Neutrophil (primary cell): ENCODE results near the gene NTM.

Source experiments
- H3K27ac ChIP-seq: fragments of 200-600 bp; sonication (generic); 2 replicates; pipeline ENCODE4 v1.5.1; 2016; ENCODE audit warnings: mild to moderate bottlenecking, moderate library complexity
- H3K27me3 ChIP-seq: fragments of 200-600 bp; sonication (generic); 2 replicates; pipeline ENCODE4 v1.6.0; 2016; ENCODE audit warnings: mild to moderate bottlenecking
- H3K36me3 ChIP-seq: fragments of 200-600 bp; sonication (generic); 2 replicates; pipeline ENCODE4 v1.5.1; 2017
- H3K4me1 ChIP-seq, 2 experiments: fragments of 200-600 bp in 1 of 2; sonication (generic) in 1 of 2; 1 replicate in 1 of 2; 2 replicates in 1 of 2; pipeline versions ENCODE4 v1.5.1 to v1.6.1; 2013 to 2016; ENCODE audit warnings: low read depth in 1 of 2, low read length in 1 of 2, mild to moderate bottlenecking in 1 of 2, moderate library complexity in 1 of 2; ENCODE audit not compliant: control insufficient read depth in 1 of 2, insufficient read depth in 1 of 2
- H3K4me3 ChIP-seq, 2 experiments: fragments of 200-600 bp in 1 of 2; sonication (generic) in 1 of 2; 1 replicate in 1 of 2; 2 replicates in 1 of 2; pipeline ENCODE4 v1.5.1; 2013 to 2016; ENCODE audit warnings: low read depth in 1 of 2, low read length in 1 of 2, mild to moderate bottlenecking in 1 of 2, moderate library complexity in 1 of 2
- H3K9me3 ChIP-seq: fragments of 200-600 bp; sonication (generic); 2 replicates; pipeline ENCODE4 v1.5.1; 2016
- CTCF ChIP-seq: fragments of 200-600 bp; sonication (generic); IDR thresholded peaks from 2 replicates; pipeline ENCODE4 v1.5.1; 2016; ENCODE audit warnings: antibody characterized with exemption

The NTM gene

GRCh38 chr11:131916638-131917037 is 546.2 kb downstream of the NTM start:
- no peak for TF ChIP-seq CTCF

GRCh38 chr11:131917634-131918384 is 547.4 kb downstream of the NTM start:
- Histone ChIP-seq H3K4me3 (no peak overlapping the region), H3K27ac (no peak overlapping the region), H3K9me3 (no peaks in the 10 kb centered on the region), H3K36me3 (no peaks in the 10 kb centered on the region), H3K27me3 (peaks cover 41% of the 10 kb centered on the region), H3K4me1 (no peaks in the 10 kb centered on the region)
- no peak for TF ChIP-seq CTCF

More at GRCh38 chr11:131916638-131917037, 546.2 kb downstream of the NTM start:
- Histone ChIP-seq H3K4me3 (no peak overlapping the region), H3K4me1 (no peaks in the 10 kb centered on the region), H3K9me3 (no peaks in the 10 kb centered on the region), H3K36me3 (no peaks in the 10 kb centered on the region), H3K27ac (no peak overlapping the region), H3K27me3 (peaks cover 52% of the 10 kb centered on the region)

- TF ChIP-seq CTCF = no peak
- Histone ChIP-seq H3K27ac (no peak overlapping the region), H3K27me3 (peaks cover 32% of the 10 kb centered on the region), H3K4me1 (no peaks in the 10 kb centered on the region), H3K9me3 (no peaks in the 10 kb centered on the region), H3K4me3 (no peak overlapping the region), H3K36me3 (no peaks in the 10 kb centered on the region)
These were observed 548.2 kb downstream of the NTM start for GRCh38 chr11:131918663-131919062.

- H3K27ac ChIP-seq = no peak overlapping the region
- no peak for TF ChIP-seq CTCF
- peaks cover 19% of the 10 kb centered on the region for H3K27me3 ChIP-seq
These were observed 551.8 kb downstream of the NTM start for GRCh38 chr11:131922220-131922619.

GRCh38 chr11:131923309-131923708 is 552.9 kb downstream of the NTM start:
- Histone ChIP-seq H3K9me3 (no peaks in the 10 kb centered on the region), H3K4me1 (no peaks in the 10 kb centered on the region), H3K27me3 (peaks cover 8% of the 10 kb centered on the region), H3K36me3 (no peaks in the 10 kb centered on the region), H3K4me3 (no peak overlapping the region), H3K27ac (no peak overlapping the region)
- TF ChIP-seq CTCF = no peak

More at GRCh38 chr11:131922220-131922619, 551.8 kb downstream of the NTM start:
- Histone ChIP-seq H3K36me3 (no peaks in the 10 kb centered on the region), H3K4me1 (no peaks in the 10 kb centered on the region), H3K9me3 (no peaks in the 10 kb centered on the region), H3K4me3 (no peak overlapping the region)
